ENCODE data around the gene TBCD. TPM values are rescaled to one million over a fixed set of nuclear protein-coding genes. Genes with fewer than 3 reads are reported as not detected.

TBCD gene
- total RNA-seq, 1 experiment from 2014 or later: 129 TPM

GRCh38 chr17:82980632-82981031 is 228.8 kb downstream of the TBCD start:
- no peaks in the 10 kb centered on the region for H3K79me2 ChIP-seq (ENCODE audit: insufficient read depth, low read length)
- no peak overlapping the region for H3K4me2 ChIP-seq (ENCODE audit: insufficient read depth, insufficient read length, low read length)
- no peaks in the 10 kb centered on the region for H3K4me1 ChIP-seq (ENCODE audit: insufficient read depth, low read length)
- Mint-ChIP-seq H3K27ac (no peak overlapping the region; a peak in 2 of 7 replicates), H3K27me3 (ENCODE audit: low read depth) (no peaks in the 10 kb centered on the region), H3K9me3 (no peaks in the 10 kb centered on the region), H3K4me1 (peaks cover 14 to 19% of the 10 kb centered on the region in 2 experiments), H3K4me3 (no peak overlapping the region), H3K36me3 (ENCODE audit: insufficient read depth in 1 of 3, low read depth in 3 of 3) (no peaks in the 10 kb centered on the region; a peak in 1 of 7 replicates)
- H2AK5ac ChIP-seq (ENCODE audit: insufficient read length, low read length): no peak overlapping the region
- no peak for DNase-seq
- no peak overlapping the region for H4K8ac ChIP-seq (replicated peaks; ENCODE audit: insufficient read length, low read depth, low read length)
- no peak overlapping the region for H3K4ac ChIP-seq (ENCODE audit: low read depth, low read length)
- H3T11ph ChIP-seq (ENCODE audit: low read length): no peak overlapping the region
- H2BK15ac ChIP-seq (ENCODE audit: low read depth, low read length): no peak overlapping the region
- no peak overlapping the region for H3K14ac ChIP-seq (ENCODE audit: insufficient read depth, low read length)
- no peak overlapping the region for H2BK12ac ChIP-seq (ENCODE audit: insufficient read length, low read depth, low read length)
- no peak overlapping the region for H3K23ac ChIP-seq (ENCODE audit: insufficient read length, low read depth, low read length)
- TF ChIP-seq, protein P1, sequence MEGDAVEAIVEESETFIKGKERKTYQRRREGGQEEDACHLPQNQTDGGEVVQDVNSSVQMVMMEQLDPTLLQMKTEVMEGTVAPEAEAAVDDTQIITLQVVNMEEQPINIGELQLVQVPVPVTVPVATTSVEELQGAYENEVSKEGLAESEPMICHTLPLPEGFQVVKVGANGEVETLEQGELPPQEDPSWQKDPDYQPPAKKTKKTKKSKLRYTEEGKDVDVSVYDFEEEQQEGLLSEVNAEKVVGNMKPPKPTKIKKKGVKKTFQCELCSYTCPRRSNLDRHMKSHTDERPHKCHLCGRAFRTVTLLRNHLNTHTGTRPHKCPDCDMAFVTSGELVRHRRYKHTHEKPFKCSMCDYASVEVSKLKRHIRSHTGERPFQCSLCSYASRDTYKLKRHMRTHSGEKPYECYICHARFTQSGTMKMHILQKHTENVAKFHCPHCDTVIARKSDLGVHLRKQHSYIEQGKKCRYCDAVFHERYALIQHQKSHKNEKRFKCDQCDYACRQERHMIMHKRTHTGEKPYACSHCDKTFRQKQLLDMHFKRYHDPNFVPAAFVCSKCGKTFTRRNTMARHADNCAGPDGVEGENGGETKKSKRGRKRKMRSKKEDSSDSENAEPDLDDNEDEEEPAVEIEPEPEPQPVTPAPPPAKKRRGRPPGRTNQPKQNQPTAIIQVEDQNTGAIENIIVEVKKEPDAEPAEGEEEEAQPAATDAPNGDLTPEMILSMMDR (conservative IDR thresholded peaks at IDR 0.05): no peak
- no peaks in the 10 kb centered on the region for H3K23me2 ChIP-seq (ENCODE audit: insufficient read length, low read depth, low read length, poor library complexity, severe bottlenecking)
- no peak overlapping the region for H3K27ac ChIP-seq (ENCODE audit: insufficient read length, low read depth, low read length)
- no peaks in the 10 kb centered on the region for H4K20me1 ChIP-seq (ENCODE audit: control insufficient read depth, insufficient read depth, insufficient read length)
- H3K27me3 ChIP-seq (ENCODE audit: insufficient read depth, low read length): no peaks in the 10 kb centered on the region
- H3K9me3 ChIP-seq (ENCODE audit: control insufficient read depth, low read depth, low read length): no peaks in the 10 kb centered on the region
- no CpG with 5 or more reads among the region's 9 CpGs for WGBS (ENCODE audit: extremely low coverage, insufficient read length, low lambda C conversion rate)
- no peak overlapping the region for H4K5ac ChIP-seq (ENCODE audit: insufficient read length, low read depth, low read length)
- no peak overlapping the region for H4K91ac ChIP-seq (ENCODE audit: insufficient read length, low read depth, low read length)
- no peaks in the 10 kb centered on the region for H3K79me1 ChIP-seq (ENCODE audit: insufficient read depth, low read depth, low read length, poor library complexity, severe bottlenecking)
- no peak overlapping the region for H3K56ac ChIP-seq (ENCODE audit: insufficient read length, low read depth, low read length)
- H2AFZ ChIP-seq (ENCODE audit: low read length): no peak overlapping the region
- H2BK20ac ChIP-seq (ENCODE audit: low read depth, low read length, poor library complexity, severe bottlenecking): no peak overlapping the region
- H2BK5ac ChIP-seq (ENCODE audit: insufficient read length, low read length): no peak overlapping the region
- no peak overlapping the region for H2BK120ac ChIP-seq (ENCODE audit: low read depth, low read length, poor library complexity, severe bottlenecking)
- H3K18ac ChIP-seq (ENCODE audit: insufficient read length, low read depth, low read length): no peak overlapping the region
- H3K9ac ChIP-seq (ENCODE audit: extremely low read depth, insufficient read length, low read length): no peak overlapping the region
